ENCODE results near the gene ZNF496.

Gene ZNF496

DNA sequence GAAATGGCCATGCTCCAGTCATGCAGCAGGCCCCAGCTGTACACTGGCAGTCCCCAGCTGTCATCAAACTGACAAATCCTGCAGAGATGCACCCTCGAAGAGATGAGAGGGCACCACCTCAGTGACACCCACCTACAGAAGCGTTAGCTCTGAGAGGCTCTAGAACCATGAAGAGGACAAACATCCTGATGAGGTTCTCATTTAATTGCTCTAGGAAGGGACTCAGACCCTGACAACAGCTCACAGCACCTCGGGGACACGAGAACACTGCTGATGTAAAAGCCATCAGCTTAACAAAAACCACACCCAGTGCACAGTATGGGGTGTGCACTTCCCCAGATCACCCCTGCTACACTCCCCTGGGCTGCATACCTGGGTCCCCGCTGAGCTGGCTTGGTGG, 3.4 kb downstream of the ZNF496 start:
- no peak for DNase-seq (ENCODE audit: low read depth)

DNA sequence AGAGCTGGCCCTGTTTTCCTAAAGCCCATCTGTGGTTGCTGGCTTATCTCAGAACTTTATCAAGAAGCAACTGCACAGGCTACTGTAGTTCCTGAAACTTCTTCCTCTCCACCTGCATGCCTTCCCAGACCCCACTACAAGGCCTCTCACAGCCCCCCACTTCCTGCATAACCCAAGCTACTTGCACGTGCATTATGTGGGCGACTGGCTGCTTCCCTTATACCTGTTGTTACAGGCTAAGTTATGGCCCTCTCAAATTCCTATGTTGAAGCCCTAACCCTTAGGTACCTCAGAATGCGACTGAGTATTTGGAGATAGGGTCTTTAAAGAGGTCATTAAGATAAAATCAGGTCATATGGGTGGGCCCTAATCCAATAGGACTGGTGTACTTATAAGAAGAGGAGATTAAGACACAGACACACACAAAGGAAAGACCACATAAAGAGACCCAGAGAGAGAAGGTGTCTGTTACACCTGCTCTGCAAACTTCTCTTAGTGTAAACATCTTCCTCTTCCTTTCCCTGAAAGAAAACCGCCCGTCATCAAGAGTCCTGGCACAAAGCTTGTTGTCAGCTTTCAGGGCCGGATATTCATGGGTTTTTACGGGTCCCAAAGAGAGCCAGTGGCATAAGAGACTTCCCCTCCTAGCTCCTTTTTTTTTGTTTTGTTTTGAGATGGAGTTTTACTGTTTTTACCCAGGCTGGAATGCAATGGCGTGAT, 5.1 kb downstream of the ZNF496 start:
- DNase-seq (ENCODE audit: low read depth): no peak

DNA sequence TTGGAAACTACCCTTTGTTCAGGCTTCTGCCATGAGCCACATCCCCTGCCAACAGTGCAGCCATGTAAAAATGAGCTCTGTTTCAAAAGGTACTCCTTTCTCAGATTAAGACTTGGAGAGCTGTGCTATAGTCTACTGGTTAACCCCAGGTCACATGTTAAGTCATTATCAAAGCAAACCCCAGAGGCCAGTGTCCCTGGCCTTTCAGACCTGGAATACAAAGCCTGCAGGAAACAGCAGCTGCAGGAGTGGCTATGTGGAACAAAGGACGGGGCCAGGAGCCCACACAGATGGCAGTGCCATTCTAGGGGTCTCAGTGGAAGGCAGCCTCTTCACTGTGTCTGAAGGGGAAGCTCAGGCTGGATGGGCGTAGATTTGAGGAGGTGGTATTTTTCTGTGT, 6.7 kb downstream of the ZNF496 start:
- DNase-seq (ENCODE audit: low read depth): no peak

DNA sequence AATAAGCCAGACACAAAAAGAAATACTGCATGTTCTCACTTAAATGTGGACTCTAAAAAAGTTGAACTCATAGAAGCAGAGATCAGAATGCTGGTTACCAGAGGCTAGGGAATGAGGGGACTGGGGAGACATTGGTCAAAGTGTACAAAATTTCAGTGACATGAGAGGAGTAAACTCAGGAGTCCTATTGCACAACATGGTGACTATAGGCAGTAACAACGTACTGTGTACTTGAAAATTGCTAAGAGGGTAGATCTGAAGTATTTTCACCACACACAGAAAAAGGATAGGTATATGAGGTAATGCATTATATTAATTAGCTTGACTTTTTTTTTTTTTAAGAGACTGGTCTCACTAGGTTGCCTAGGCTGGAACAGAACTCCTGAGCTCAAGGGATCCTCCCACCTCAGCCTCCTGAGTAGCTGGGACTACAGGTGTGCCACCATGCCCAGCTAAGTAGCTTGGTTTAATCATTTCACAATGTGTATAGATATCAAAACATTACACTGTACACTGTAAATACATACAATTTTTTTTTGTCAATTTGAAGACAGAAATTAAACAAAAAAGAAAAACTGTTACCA, 7.4 kb downstream of the ZNF496 start:
- no peak for DNase-seq (ENCODE audit: low read depth)

DNA sequence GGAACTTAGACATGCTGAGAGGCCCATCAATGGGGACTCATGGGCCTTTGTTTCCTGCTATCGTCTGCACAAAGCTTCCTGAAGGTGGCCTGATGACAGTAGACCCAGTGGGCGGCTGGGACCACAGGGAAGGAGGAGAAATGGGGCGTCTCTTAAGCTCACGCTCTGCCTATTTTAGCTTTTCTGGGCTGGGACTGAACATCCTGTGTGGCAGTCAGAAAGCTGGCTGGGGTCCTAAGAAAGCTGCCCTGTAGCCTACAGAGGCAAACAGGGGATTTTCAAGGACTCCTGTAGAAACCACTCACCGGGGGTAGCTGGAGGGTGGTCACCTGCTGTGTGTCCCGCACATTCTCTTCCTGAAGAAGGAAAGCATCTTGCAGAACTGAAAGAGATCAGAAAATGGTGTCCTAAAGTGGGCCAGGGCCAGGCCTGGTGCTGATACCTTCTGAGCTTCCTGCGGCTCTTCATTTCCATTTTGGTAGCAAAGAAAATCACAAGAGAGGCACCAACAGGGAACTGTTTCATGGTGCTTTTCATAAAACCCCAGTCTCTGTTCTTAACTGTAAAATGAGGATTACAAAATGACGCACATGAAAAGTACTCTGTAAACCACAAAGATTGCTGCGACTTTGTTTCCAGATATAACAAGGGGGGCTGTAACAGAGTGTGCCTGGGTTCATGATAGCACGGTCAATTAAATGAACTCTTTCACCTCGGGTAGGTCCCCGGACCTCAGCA, 8.6 kb downstream of the ZNF496 start:
- DNase-seq (ENCODE audit: low read depth): no peak

DNA sequence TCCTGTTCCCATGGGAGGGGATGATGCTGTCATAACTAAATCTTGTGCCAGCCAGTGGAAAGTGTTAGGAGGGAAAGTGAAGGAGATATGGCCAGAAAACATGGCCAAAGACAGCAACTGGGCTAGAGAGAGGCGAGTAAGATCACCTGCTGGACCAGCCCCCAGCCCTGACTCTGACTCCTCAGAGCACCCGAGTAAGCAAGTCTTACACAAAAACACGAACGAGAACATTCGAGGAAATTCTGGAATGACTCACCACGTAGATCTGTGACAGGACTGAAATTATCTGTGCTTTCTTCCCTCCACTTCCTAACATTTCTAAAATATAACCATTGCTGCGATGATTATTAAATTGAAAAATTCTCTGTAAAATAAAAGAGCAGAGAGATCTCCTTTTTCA, 9.2 kb downstream of the ZNF496 start:
- DNase-seq (ENCODE audit: low read depth): no peak

DNA sequence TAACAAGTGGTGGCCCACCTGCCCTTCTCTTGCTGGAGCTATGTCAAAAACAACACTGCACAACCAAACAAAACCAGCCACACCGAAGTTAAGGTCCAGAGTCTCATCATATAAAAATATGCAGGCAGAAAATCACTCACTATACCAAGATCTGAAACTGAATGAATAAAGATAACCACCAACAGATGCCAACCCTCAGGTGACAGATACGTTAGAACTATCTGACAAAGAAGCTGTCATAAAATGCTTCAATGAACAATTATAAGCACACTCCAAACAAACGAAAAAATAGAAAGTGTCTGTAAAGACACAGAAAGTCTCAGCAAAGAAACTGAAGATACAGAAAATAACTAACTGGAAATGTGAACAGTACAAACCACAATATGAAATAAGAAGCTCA, 14.0 kb downstream of the ZNF496 start:
- DNase-seq (ENCODE audit: low read depth): no peak

DNA sequence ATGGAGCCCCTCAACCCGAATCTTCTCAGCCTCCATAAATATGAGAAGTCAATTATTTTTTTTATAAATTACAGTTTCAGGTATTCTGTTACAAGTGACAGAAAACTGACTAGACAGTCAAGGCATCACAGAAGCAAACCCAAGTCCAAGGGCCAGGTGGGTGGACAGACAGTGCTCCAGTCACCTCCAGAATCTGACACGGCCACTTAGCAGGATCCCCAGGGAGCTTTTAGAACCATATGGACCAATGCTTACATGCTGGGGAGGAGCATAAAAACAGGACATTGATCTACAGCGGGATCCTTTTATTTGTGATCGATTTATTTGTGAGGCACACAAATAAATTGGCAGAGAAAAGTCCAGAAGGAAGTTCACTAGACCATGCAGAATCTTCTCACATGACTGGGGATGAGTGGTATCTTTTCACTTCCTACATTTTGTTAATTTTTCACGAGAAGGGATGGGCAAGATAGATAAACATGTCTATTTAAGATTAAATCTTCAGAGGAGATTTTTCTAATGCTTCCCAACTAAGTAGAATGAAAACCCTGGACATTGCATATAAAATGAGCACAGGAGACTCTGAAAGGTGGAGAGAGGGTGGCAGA, 15.0 kb downstream of the ZNF496 start:
- no peak for DNase-seq (ENCODE audit: low read depth)

DNA sequence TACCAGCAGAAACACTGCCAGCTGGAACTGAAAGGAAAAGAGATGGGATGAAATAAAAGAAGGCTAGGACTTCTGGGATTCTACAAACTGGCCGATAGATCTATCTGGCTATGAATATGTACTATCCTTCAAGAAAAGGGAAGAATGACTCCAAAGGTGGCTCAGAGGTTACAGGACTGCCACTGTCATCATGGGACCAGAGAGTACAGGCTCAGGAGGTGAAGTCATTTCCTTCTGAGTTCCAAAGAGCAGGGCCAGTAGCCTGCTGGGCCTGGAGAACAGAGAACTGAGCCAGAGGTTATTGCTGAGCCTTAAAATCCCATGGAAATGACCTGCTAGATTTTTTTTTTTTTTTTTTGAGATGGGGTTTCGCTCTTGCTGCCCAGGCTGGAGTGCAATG, 27.6 kb downstream of the ZNF496 start:
- DNase-seq (ENCODE audit: low read depth): no peak

DNA sequence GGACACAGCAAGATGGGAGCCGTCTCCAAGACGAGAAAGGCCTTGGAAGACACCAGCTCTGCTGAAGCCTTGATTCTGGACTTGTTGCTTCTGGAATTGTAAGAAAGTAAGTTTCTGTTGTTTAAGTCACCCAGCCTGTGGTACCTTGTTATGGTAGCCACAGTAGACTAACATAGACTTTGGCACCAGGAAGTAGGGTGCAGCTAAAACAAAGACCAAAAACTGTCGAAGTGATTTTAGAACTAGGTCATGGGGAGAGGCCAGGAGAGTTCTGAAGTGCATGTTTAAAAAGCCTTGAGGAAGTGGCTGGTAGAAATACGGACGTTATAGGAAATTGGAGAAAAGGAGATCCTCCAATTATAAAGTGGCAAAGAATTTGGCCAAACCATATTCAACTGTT, 28.5 kb downstream of the ZNF496 start:
- DNase-seq (ENCODE audit: low read depth): no peak

DNA sequence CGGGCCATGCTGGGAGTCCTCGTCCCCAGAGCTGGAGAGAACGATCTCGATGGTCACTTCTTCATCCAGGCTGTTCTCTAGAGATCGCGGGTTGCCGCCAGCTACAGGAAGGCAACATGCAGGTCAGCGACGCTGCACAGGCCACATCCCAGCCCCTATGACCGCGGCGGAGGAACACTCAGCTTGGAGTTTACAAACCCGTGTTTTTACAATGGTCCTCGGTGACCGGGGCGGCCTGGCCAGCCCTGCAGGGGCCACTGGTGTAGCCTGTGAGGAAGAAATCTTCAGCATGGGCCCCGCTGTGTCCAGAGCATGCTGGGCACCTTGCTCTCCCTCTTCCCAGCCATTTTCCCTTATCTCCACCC, 30.5 kb downstream of the ZNF496 start:
- no peak for DNase-seq (ENCODE audit: low read depth)

DNA sequence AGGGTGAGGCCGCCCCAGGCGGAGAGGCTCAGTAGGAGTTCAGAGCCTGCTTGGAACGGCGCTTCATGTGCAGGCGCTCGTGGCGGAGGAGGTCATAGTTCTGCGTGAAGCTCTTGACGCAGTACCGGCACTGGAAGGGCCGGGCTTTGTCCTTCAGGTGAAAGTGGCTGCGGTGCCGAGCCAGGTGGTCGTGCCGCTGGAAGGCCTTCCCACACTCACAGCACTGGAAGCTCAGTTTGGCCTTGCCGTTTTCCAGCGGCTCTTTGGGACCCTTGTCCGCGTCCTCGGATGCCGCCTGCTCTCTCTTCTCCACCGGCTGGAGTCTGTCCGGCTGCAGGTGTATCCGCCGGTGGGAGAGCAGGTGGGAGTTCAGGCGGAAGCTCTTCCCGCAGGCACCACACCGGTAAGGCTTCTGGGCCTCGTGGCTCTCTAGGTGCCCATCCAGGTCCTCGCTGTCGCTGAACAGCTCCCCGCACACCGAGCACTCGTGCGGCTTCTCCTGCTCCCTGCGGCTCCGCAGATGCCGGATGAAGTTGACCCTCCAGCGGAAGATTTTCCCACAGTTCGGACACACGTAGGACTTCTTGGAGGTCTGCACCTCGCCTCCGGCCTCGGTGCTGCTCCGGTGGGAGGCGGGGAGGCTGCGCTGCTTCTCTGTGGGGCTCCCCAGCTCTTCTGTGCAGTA, 31.0 kb downstream of the ZNF496 start:
- no peak for DNase-seq (ENCODE audit: low read depth)

DNA sequence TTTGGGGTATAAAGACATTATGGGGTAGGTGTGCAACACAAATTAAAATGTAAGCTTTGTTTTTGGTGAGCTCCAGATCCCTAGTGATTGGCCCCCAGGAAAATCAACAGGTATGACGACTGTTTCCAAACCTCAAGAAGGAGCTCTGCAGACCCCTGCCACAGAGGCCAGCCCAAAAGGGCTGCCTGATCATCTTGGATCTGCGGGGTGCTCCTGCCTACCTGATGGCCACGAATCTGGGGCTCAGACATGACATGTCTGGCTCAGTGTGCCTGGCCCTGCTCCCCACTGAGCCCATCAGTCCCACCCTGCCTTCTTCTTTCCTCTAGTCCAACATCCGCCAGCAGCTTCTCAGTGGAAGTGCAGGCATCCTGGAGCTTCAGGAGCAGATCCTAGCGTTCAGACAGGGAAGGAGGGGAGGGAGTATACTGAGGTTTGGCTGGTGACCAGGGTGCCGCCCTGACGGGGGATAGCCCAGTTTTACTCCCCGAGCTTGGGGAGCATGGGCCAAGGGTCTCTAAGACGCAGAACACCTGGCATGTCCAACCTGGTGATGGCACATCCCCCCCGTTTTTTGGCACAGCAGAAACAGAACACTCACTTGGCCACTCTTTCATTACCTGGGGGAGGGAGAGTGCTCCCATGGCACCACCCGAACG, 31.8 kb downstream of the ZNF496 start:
- no peak for DNase-seq (ENCODE audit: low read depth)

DNA sequence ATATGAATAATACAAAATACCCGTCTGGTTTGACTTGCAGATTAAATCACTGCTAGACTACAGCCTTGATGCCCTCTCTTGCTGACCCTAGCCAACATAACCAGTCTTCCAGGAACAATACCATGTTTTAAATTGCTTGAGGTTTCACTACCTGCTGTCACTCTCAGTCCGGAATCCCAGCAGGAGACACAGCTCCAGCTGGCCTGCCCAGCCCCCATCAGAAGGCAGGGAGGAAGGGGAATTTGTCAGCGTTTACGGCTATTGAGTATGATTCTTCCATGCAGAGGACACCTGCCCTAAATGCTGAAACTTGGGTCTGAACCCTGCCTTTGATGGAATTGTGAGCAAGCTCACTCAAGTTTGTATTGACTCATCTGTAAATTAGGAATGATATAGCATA, 33.0 kb downstream of the ZNF496 start:
- DNase-seq (ENCODE audit: low read depth): no peak

DNA sequence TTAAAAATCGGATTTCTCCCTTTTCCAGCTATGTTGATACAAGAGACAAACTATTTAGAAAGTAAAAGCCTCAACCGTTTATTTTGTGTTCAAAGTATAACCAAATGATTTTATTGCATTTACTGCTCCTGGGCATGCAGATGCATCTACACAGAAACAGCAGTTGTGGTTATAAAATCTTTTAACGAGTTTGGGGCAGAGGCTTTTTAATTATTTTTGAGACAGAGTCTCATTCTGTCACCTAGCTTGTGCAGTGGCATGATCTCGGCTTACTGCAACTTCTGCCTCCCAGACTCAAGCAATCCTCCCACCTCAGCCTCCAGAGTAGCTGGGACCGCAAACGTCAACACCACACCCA, 33.6 kb downstream of the ZNF496 start:
- DNase-seq (ENCODE audit: low read depth): no peak

DNA sequence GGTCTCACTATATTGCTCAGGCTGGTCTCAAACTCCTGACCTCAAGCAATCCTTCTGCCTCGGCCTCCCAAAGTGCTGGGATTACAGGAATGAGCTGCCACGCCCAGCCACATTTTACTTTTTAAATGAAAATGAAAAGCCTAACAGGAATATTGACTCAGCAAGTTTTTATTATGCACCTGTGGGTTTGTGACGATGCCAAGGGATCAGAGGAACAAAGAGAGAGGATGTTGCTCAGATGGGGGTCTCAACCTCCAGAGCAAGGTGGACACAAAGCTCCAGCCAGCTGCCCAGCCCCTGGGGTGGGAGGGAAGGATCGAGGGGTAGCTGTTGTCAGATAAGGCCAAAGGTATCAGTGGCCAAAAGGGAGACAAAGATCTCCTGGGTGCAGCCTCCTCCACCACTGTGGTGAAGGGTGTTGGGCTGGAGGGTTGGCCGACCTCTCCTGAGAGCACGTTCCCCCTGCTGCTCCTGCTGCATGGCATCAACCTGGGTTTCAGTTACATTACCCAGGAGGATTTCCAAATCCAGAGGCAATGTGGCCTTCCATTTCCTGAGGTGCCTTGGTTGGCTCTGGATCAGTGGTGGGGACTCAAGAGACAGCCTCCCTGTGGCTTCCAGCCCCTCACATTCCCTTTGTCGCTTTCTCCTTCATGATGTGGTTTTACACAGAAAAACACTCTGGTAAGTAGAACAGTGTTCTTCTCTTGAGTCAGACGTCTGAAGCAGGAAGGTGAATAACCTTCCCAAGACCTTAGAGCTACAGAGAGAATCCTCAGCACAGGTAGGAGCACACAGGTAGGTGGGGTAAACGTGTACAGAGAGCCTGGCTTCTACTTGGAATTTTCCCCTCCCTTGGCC, 34.2 kb downstream of the ZNF496 start:
- no peak for DNase-seq (ENCODE audit: low read depth)

DNA sequence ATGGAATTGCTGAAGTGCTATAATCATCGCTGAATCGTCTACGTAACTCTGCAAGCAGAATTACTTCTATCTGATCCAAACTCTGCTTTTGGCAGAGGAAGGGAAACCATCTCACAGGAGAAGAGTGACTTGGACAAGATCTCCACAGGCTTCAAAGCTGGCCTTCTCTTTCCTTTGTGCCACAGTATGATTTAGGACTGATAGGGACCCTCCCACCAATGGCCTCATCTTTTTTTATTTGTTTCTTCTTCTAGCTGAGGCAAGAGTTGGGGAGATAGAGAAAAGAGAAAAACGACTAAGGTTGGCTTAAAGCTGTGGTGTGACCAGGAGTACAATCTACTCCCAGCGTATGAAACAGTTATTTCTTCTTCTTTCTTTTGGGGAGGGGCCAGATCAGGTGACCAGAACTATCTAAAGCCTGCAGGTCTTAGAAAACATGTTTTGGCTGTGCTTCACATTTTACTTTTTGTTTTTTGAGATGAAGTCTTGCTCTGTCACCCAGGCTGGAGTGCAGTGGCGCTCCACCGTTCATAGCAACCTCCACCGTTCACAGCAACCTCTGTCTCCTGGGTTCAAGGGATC, 35.0 kb downstream of the ZNF496 start:
- no peak for DNase-seq (ENCODE audit: low read depth)

DNA sequence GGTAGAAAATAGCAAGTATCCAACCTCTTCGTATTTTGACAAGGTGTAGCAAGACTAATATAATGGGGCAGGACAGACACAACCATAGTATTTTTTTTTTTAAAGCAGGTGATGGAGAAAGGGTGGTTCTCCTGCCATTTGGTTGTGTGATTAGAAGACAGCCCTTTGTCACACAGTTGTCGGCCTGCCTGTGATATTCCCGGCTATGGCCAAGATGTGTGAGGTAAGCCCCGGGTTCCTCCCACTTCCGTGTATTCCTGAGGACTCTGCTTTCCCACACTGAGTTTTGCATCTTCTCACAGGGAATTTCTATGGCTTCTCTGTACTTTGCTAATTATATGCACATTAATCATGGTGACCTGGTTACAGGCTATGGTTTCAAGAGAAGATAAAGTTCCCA, 35.9 kb downstream of the ZNF496 start:
- DNase-seq (ENCODE audit: low read depth): no peak

DNA sequence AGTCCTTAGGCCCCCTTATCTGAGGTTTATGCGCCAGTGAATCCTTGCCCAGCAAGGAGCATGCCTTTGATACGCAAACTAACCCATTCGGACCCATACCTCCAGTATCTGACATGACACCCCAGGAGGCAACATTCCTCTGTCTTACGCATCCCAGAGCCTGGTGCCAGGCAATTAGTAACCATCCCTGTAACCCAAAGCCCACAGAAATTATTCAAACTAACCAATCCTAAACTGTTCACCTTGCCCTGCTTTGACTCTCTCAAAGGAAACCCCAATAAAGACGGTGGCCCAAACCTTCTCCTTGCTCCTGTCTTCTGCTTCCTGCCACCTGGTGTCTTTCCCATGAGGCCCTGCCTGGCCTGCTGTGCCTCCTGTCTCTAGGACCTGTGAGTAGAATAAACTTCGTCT, 36.4 kb downstream of the ZNF496 start:
- no peak for DNase-seq (ENCODE audit: low read depth)

DNA sequence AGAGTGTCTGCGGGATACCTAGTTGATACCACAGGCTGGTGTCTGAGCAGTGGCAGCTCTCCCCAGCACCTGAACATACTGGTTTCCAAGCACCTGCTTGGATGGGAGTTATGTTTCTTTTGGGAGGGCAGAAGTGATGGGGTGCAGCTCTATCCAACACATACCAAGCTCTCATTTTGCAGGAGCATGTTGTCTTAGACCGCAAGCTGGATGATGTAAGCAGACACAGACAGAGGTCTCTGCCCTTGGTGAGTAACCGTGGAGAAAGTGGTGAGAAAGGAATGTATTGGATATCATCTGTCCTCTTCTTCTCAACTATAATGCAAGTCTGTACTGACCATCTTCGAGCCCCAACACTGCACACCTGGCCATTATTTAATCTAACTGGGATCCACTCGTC, 37.4 kb downstream of the ZNF496 start:
- no peak for DNase-seq (ENCODE audit: low read depth)

DNA sequence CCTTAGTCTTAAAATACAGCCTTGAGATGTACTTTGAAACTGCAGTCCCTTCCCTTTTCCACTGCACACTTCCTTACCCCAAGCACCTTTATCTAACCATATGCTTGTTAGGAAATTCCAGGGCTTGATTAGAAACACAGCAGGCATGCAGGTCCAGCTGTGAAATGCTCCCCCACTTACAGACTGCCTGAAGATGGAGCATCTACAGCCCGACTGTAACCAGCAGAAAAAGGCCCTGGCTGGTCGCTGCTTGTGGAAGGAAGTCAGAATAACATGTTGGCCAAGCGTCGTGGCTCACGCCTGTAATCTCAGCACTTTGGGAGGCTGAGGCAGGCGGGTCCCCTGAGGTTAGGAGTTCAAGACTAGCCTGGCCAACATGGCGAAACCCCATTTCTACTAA, 38.6 kb downstream of the ZNF496 start:
- no peak for DNase-seq (ENCODE audit: low read depth)

All from activated gamma-delta T cell treated with anti-CD3 and anti-CD28 coated beads, Interleukin-2, amount 50 U/mL, for 16 hours (primary cell).